B cell (primary cell): ENCODE data around the gene WDR83.

Source experiments
- EZH2 ChIP-seq: IDR thresholded peaks from 2 replicates; pipeline ENCODE4 v1.6.1; 2012; ENCODE audit warnings: borderline replicate concordance, low read depth, mild to moderate bottlenecking, moderate library complexity, low read length; ENCODE audit not compliant: insufficient read depth, poor library complexity, severe bottlenecking
- TF ChIP-seq, protein P1 (sequence below): fragments of 200-600 bp; IDR thresholded peaks from one replicate; pipeline ENCODE4 v1.8.0; 2022; ENCODE audit warnings: antibody characterized with exemption, mild to moderate bottlenecking

DNA sequence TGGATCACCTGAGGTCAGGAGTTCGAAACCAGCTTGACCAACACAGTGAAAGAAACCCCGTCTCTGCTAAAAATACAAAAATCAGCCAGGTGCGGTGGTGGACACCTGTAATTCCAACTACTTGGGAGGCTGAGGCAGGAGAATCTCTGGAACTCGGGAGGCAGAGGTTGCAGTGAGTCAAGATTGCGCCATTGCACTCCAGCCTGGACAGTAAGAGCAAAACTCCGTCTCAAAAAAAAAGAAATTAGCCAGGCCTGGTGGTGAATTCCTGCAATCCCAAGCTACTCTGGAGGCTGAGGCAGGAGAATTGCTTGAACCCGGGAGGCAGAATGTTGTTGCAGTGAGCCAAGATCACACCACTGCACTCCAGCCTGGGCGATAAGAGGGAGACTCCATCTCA, 42.0 kb downstream of the WDR83 start:
- TF ChIP-seq, protein P1, sequence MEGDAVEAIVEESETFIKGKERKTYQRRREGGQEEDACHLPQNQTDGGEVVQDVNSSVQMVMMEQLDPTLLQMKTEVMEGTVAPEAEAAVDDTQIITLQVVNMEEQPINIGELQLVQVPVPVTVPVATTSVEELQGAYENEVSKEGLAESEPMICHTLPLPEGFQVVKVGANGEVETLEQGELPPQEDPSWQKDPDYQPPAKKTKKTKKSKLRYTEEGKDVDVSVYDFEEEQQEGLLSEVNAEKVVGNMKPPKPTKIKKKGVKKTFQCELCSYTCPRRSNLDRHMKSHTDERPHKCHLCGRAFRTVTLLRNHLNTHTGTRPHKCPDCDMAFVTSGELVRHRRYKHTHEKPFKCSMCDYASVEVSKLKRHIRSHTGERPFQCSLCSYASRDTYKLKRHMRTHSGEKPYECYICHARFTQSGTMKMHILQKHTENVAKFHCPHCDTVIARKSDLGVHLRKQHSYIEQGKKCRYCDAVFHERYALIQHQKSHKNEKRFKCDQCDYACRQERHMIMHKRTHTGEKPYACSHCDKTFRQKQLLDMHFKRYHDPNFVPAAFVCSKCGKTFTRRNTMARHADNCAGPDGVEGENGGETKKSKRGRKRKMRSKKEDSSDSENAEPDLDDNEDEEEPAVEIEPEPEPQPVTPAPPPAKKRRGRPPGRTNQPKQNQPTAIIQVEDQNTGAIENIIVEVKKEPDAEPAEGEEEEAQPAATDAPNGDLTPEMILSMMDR: no peak
- TF ChIP-seq EZH2: no peak
